ENCODE data around the gene TCF3.

DNA sequence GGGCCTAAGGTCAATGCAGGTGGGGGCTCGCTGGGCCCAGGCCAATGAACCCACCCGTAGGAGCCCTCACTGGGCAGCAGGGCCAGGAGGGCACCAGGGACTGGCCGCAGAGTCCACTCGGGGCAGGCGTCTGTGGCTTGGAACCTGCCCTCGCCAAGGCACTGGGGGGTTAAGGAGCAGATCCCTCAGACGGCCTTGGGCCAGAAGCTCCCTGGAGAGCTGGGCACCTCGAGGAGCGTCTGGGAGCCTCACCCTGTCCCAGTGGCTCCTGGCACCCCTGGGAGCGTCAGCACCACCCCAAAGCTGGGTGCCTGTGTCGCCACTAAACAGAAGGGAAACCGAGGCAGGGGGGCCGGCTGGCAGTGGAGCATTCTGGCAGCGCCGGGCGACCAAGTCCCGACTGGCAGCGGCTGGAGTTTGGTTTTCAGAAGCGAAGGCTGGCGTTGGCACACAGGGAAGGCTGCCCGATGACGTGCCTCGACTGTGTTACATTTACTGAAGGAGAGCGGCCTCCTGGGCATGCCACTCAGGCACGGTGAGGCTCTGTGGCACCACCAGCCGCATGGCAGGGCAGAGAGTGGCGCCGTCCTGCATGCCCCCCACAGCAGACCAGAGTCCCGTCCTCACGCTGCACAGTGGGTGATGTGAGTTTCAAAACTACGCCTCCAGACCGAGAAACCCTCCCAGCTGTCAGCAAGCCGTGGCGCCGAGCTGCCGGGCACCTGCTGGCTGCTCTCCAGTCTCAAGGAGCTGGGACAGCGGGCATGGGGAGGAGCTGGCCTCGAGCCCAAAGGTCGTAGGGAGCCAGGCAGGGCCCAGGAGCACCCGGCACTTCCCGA lies 75.1 kb downstream of the TCF3 start:
- TF ChIP-seq, protein P1, sequence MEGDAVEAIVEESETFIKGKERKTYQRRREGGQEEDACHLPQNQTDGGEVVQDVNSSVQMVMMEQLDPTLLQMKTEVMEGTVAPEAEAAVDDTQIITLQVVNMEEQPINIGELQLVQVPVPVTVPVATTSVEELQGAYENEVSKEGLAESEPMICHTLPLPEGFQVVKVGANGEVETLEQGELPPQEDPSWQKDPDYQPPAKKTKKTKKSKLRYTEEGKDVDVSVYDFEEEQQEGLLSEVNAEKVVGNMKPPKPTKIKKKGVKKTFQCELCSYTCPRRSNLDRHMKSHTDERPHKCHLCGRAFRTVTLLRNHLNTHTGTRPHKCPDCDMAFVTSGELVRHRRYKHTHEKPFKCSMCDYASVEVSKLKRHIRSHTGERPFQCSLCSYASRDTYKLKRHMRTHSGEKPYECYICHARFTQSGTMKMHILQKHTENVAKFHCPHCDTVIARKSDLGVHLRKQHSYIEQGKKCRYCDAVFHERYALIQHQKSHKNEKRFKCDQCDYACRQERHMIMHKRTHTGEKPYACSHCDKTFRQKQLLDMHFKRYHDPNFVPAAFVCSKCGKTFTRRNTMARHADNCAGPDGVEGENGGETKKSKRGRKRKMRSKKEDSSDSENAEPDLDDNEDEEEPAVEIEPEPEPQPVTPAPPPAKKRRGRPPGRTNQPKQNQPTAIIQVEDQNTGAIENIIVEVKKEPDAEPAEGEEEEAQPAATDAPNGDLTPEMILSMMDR (IDR thresholded peaks at IDR 0.05): no peak
- no peak for TF ChIP-seq POLR2A (IDR thresholded peaks at IDR 0.05)

Measured in lower leg skin (tissue), 3 donors.